ENCODE measurements around the gene SPECC1.
"Not testable (repeated sequence)": the region's sequence is repeated elsewhere in the genome, so short reads cannot be mapped to it uniquely, and the experiment has no call there.

SPECC1 gene

DNA sequence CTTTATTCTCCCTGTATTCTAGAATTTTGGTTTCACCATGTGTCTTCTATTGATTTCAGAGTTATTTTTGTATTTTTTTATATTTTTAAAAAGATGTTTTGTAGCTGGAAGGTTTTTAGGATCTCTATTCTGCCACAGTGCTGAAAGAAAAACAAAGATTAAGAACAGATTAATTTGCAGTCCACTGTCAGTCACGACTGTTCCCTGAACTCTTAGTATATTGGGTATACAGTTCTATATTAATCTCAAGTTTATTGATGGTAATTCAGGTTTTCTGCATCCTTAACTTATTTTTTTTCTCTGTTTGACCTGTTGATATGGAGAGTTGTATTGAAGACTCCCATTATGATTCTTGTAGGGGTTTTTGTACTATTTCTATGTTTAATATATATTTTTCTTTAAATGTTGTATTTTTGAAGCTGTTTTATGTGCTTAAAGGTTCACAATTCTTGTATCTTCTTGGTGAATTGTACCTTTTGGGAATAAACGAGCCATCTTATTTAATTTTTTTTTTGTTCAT, 2.9 kb downstream of the SPECC1 start:
- DNase-seq (ENCODE audit: low spot score): no peak

DNA sequence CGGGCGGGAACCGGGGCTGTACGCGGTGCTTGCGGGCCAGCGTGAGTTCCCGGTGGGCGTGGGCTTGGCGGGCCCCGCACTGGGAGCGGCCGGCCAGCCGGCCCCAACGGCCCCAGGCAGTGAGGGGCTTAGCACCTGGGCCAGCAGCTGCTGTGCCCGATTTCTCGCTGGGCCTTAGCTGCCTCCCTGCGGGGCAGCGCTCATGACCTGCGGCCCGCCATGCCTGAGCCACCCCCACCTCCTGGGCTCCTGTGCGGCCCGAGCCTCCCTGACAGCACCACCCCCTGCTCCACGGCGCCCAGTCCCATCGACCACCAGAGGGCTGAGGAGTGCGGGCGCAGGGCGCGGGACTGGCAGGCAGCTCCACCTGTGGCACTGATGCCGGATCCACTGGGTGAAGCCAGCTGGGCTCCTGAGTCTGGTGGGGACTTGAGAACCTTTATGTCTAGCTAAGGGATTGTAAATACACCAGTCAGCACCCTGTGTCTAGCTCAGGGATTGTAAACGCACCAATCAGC, 7.4 kb downstream of the SPECC1 start:
- DNase-seq (ENCODE audit: low spot score): not testable (repeated sequence)

DNA sequence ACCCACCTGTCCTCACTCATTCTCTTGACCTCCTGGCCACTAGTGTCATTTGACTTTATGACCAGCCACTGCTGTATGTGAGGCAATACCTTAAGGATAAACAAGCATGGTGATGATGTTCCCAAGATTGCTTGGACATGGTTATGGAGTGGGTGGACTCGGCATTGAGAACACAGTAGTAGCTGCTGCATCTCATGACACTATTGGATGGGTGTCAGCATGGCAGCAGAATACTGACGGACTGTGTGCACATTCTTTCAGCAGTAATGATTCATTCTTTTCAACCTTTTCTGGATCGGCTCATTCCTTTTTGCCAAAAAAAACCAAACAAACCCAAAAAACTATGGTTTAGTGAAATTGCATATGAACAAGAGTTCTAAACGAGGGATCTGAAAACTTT, 13.5 kb downstream of the SPECC1 start:
- DNase-seq (ENCODE audit: low spot score): no peak

DNA sequence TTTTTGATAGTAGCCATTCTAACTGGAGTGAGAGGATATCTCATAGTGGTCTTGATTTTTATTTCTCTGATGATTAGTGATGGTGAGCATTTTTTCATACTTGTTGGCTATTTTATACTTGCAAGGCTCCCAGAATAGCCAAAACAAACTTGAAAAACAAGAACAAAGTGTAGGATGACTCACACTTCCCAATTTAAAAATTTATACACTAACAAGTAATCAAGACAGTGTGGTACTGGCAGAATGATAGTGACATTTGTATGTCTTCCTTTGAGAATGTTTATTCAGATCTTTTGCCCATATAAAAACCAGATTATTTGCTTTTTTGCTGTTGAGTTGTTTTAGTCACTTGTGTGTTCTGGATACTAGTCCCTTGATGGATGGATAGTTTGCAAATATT, 17.8 kb downstream of the SPECC1 start:
- DNase-seq (ENCODE audit: low spot score): no peak

DNA sequence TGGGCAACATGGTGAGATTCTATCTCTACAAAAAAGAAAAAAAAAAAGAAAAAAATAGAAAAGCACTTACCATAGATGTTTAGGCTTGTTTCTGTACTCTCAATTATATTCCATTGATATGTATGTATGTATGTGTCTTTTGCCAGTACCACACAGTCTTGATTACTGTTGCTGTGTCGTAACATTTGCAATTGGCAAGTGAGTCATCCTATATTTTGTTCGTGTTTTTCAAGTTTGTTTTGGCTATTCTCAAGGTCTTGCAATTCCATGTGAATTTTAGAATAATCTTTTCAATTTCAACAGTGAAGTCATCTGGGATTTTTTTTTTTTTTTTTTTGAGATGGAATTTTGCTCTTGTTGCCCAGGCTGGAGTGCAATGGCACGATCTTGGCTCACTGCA, 19.3 kb downstream of the SPECC1 start:
- no peak for DNase-seq (ENCODE audit: low spot score)

DNA sequence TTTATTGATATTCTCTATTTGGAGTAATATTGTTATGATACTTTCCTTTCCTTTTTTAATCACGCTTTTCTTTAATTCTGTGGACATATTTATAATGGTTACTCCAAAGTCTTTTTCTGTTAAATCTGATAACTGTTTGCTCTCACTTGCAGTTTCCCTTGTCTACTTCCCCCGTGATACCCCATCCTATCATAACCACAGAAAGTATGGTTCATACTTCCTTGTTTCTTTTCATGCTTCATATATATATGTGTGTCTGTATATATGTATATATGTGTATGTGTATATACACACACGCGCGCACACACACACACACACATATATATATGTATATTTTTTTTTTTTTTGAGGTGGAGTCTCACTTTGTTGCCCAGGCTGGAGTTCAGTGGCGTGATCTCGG, 23.5 kb downstream of the SPECC1 start:
- no peak for DNase-seq (ENCODE audit: low spot score)

DNA sequence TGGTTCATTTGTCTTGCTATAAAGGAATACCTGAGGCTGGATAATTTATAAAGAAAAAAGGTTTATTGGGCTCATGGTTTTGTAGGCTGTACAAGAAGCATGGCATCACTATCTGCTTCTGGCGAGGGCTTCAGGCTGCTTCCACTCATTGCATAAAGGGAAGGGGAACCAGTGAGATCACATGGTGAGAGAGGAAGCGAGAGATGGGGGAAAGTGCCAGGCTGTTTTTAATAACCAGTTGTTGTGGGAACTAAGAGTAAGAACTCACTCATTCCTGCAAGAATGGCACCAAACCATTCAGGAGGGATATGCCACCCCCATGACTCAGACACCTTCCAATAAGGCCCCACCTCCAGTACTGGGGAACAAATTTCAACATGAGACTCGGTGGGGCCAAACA, 24.3 kb downstream of the SPECC1 start:
- DNase-seq (ENCODE audit: low spot score): no peak

DNA sequence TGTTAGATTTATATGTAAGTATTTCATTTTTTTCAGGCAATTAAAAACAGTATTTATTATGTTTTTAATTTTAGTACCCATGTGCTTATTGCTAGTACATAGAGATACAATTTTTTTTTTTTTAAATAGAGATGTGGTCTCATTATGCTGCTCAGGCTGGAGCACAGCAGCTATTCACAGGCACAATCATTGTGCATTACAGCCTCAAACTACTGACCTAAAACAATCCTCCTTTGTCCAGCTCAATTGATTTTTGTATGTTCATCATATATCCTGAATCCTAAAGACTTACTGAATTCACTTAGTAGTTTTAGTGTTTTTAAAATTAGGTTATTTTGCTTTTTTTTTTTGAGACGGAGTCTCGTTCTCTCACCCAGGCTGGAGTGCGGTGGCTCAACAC, 26.3 kb downstream of the SPECC1 start:
- no peak for DNase-seq (ENCODE audit: low spot score)

DNA sequence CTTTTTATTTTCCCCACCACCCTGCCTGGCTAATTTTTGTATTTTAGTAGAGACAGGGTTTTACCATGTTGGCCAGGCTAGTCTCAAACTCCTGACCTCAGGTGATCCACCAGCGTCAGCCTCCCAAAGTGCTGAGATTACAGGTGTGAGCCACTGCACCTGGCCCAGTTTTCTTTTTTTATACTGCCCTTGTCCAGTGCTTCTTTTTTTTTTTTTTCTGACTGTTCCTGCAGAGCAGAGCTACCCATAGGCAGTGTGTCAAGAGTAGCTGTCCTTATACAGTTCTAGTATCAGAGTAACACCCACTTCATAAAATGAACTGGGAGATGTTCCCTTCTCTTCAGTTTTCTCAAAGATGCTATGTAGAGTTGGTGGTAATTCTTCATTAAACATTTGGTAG, 28.1 kb downstream of the SPECC1 start:
- DNase-seq (ENCODE audit: low spot score): not testable (repeated sequence)

DNA sequence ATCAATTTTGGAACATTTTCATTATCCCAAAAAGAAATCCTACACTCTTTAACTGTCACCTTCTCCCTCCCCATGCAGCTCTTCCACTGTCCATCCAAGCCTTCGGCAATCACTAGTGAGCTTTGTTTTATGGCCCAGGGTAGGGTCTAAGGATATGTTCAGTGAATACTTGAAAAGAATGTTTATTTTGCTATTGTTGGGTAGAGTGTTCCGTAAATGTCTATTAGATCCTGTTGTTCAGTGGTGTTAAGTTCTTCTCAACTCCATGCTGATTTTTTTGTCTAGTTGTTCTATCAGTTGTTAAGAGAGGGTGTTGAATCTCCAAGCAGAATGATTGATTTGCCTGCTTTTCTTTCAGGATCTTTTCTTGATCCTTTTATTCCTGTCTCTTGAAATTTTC, 29.9 kb downstream of the SPECC1 start:
- DNase-seq (ENCODE audit: low spot score): no peak

DNA sequence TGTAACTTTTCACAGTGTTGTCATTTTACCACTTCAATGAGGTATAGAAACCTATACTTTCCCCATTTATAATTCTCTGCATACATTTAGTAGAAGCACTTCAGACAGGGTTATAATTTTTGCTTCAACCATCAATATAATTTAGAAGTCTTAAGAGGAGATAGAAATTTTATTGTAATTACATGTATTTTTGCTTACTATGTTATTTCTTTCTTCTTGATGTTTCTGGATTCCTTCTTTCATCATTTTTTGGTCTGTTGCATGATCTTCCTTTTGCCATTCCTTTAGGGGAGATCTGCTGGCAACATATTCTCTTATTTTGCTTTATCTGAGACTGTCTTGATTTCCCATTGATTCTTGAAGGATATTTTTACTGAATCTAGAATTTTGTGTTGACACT, 31.1 kb downstream of the SPECC1 start:
- no peak for DNase-seq (ENCODE audit: low spot score)

DNA sequence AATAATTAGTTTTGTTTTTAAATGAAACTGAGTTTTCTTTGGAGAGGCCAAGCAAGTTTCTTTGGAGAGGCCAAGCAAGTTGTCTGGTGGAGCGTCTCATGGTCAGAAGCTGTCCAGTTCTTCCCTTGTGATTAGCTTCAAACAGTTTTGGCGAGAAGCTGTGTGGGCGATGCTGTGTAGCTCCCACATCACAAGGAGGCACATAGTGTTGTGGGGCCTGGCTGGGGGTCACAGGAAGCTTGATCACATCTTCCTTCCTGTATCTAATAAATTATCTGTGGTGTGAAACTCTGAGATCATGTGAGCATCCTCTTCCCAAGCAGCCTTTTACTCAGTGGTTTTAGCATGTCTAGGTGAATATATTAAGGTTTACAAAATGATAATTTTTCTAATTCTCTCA, 33.9 kb downstream of the SPECC1 start:
- no peak for DNase-seq (ENCODE audit: low spot score)

DNA sequence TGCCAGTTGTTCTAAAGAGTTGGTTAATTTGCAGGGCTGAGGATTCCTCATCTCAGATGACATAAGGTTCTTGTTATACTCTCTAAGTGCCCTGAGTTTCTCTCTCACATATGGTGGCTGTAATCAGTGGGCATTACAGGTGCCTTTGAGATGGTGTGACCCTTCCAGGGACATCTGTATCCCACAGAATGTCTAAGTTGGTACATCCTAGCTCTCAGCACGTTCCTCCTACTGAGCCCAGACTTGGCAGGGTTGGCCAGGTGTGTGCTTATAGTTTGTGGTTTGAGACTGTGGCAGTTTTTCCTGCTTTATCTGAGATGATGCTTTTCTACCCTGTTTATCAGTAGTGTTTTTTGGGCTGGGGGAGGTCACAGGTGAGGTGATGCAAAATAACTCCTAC, 36.3 kb downstream of the SPECC1 start:
- no peak for DNase-seq (ENCODE audit: low spot score)

DNA sequence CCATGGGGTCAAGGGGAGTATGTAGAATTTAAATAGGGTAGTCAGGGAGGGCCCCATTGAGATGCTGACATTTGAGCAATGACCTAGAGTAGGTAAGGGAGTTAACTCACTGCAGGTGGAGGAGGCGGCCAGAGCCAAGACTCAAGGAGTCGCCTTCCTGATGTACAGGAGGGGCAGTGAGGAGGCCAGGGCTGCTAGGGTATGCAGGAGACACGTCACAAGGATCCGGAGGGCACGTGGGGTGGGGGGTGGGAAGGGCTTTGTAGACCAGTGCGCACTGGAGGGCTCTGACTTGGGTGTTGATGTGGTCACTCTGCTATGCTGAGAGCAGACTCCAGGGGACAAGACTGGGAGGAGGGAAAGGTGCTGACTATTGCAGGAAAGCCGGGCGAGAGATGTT, 37.5 kb downstream of the SPECC1 start:
- no peak for DNase-seq (ENCODE audit: low spot score)

DNA sequence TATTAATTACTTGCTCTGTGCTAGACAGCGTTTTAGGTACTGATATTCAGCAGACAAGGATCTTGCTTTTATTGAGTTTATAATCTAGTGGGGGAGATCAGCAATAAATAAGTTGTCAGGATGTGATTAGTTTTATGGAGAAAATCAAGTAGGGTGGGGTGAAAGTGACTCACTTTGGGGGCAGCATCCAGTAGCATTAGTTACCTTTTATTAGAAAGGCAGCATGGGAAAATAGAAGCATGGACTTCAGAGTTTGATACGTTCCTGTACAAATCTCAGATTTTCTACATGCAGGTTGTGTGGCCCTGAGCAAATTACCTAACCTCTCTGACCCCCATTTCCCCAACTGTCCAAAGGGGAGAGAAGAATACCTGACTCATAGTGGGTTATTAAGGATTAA, 42.5 kb downstream of the SPECC1 start:
- no peak for DNase-seq (ENCODE audit: low spot score)

DNA sequence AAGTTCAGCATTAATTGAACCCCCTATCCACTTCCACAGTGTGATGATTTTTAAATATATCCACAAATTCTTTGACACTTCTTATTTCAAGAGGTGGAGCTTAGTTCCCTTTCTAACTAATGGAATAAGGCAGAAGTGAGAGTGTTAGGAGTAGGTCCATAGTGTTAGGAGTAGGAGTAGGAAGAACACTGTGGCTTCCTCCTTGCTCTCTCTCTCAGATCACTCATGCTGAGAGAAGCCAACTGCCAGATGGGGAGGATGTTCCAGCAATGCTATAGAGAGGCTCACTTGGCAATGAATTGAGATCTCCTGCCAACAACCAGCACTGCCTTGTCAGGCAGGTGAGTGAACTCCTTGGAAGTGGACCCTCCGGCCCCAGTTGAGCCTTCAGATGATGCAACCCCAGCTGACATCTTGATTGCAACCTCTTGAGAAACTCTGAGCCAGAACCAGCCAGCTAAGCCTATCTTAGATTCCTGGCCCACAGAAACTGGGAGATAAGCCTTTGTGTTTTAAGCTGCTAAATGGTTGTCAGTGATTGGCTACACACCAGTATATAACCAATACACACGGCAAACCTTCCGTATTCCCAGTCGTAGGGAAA, 44.3 kb downstream of the SPECC1 start:
- no peak for DNase-seq (ENCODE audit: low spot score)

DNA sequence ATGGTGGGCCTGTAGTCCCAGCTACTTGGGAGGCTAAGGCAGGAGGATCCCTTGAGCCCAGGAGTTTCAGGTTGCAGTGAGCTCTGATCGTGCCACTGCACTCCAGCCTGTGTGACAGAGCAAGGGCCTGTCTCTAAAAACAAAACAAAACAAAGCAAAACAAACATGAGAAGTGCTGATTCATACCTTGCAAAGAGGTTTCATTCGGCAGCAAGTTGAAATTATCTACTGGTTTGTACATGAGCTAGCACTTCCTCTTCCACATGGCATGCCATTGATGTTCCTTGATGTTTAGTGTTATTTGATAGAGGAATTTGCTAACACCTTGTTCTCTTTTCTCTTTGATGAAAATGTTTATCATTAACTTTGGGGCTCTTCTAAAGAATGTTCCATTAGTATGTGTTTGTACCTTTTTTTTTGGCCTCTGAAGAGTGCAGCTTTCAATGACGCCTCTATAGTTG, 50.6 kb downstream of the SPECC1 start:
- no peak for DNase-seq (ENCODE audit: low spot score)

DNA sequence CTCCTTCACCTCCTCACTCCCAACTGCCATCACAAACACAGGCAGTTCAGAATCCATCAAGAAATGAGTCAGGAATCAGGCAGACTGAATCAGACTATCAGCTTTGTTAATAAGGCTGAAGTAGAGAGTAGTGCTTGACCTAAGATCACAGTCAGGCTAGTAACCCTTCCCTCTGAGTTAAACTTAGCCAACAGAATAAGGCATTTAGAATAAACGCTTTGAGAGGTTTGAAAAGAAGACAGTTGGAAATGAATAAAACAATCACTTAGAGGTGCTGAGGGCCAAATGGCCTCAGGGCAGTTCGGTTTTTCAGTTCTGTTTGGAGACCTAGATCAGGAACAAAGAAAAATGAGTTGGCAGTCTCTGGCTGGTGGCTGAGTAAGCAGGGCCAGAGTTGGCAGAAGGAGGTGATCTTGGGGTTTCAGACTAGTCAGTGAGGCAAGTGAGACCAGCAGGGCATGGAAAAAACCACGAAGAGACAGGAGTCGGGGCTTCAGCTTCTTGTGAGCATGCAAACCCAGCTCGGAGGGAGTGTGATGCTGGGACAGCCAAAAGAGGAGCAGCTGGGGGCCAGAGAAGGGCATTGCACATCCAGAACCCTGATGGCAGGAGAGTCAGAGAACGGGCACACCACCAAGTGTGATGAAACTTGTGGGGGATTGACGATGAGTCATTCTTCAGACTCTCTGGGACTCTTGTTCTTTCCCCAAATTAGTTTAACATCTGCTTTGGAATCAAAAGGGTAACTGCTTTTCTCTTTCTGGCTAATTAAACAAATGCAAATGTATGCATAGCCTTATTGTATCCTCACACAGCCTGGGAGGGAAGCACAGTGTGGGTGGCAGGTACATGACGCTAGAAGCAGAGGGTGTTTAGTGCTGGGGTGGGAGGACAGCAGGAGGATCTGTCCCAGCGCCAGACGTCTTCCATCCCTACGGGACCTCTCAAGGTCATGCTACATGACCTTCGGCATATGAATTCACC, 54.8 kb downstream of the SPECC1 start:
- DNase-seq (ENCODE audit: low spot score): no peak

DNA sequence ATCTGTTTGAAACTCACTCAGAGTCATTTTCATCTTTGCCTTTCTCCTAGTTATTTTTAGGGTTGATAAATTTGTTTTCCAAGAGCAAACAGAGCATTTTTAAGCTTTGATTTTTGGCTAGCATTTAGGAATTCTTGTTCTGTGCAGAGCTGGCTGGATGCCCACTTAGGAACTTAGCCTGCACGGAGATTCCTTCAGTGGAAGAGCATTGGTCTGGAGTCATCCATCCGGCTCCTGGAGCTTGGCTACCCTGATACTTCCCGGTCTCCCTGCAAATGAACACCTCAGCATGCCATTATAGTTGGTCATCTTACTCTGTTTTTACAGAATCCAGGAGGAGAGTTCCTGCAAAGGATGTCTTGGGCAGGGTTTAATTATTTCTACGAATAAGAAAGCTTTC, 57.1 kb downstream of the SPECC1 start:
- no peak for DNase-seq (ENCODE audit: low spot score)

DNA sequence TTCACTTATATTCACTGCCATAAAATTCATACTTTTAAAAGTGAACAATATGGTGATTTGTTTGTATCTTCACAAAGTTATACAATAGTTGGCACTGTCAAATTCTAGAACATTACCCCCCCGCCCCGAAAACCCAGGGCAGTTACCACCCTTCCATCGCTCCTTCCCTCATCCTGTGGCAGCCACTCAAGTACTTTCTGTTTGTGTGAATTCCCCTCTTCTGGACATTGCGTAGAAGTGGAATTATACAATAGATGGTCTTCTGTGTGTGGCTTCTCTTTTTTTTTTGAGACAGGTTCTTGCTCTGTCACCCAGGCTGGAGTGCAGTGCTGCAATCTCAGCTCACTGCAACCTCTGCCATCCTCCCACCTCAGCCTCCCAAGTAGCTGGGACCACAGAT, 58.6 kb downstream of the SPECC1 start:
- no peak for DNase-seq (ENCODE audit: low spot score)

DNA sequence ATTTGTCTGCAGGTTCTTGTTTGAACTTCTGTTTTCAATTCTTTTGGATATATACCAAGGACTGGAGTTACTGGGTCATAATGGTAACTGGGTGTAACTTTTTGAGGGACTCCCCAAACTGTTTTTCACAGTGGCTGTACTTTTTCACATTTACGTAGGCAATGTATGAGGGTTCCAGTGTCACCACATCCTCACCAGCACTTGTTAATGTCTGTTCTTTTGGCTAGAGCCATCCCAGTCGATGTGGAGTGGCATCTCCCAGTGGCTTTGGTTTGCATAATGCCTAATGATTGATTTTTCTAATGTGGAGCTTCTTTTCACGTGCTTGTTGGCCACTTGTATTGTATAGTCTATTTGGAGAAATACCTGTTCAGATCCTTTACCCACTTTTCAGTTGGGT, 59.3 kb downstream of the SPECC1 start:
- DNase-seq (ENCODE audit: low spot score): no peak

DNA sequence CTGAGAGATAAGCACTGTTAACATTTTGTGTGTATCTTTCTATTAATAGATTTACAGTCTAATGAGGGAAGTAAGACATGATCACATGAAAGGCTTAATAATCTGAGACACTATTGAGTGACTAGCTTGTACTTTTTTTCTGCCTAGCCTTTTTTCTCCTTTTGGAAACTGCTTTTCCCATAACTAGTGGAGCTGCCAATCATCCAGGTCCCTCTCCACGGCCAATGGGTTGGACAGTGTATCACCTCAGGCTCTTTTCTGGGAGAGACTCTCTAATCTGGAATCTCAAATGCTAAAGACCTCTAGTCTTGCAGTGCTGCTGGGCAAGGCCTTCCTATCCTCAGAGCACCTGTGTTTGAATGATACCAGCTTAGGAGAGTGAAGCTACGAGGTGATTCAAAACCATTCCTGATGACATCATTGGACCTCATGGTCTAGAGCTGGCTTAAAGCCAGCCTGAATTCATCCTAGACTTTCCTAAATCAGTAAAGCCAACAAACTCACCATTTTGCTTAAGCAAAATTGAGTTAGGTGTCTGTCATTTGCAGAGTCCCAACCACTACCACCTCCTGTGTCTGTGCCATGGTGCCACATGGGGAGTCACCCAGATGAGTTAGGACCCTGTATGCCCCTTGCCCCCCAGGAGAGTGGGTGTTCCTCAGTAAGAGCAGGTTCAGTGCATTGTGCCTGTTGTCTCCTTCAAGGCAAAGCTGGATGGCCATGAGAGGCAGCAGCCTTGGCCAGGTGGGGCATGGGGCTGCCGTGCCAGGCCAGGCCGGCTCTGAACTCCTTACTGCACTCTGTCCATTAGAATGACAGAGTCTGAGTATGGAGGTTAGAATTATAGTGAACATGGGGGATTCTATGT, 62.9 kb downstream of the SPECC1 start:
- DNase-seq (ENCODE audit: low spot score): no peak
